Ectodermal cell (in vitro differentiated cells): Measurements from ENCODE around the gene CREG2.

Experiments
- H3K27ac ChIP-seq: 2 replicates; pipeline ENCODE4 v1.7.0; 2013; ENCODE audit warnings: mild to moderate bottlenecking, low read depth, low read length; ENCODE audit not compliant: insufficient read depth, poor library complexity, severe bottlenecking
- H3K27me3 ChIP-seq: 2 replicates; pipeline ENCODE4 v1.7.0; 2013; ENCODE audit warnings: mild to moderate bottlenecking, low read length; ENCODE audit not compliant: insufficient read depth, control insufficient read depth, poor library complexity, severe bottlenecking
- H3K36me3 ChIP-seq: one replicate; pipeline ENCODE4 v1.7.0; 2013; ENCODE audit warnings: low read length; ENCODE audit not compliant: control insufficient read depth, insufficient read depth
- H3K4me1 ChIP-seq: one replicate; pipeline ENCODE4 v1.7.0; 2013; ENCODE audit warnings: low read length; ENCODE audit not compliant: control insufficient read depth, insufficient read depth
- H3K4me3 ChIP-seq: 2 replicates; pipeline ENCODE4 v1.7.0; 2013; ENCODE audit warnings: low read depth, low read length, control low read depth; ENCODE audit not compliant: insufficient read depth
- H3K9me3 ChIP-seq: 2 replicates; pipeline ENCODE4 v1.7.0; 2013; ENCODE audit warnings: mild to moderate bottlenecking, low read length, moderate library complexity; ENCODE audit not compliant: control insufficient read depth
- WGBS, 2 experiments: methylation state at CpG; one replicate each; pipeline ENCODE4 v1.1.7; 2013; ENCODE audit warnings: missing lambda C conversion rate in 2 of 2; 5-methylcytosine and 5-hydroxymethylcytosine counted together

Gene CREG2

DNA sequence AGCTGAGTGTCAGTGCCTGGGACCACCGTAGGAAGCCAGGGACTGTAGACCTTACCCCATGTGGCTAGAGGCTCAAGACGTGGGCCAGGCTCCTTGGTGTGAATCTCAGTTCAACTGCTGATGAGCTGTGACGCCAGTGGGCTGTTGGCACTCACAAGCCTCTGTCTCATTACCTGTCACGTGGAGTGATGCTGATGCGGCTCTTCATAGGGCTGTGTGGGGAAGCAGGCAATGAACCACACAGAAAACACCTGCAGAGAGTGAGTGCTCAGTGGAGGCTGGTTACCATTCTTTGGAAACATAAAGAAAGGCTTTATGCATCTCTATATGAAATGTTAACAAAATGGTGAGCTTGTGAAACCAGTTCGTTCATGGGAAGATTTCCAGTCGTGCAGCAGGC, 36.1 kb downstream of the CREG2 start:
- Histone ChIP-seq H3K4me1 (no peaks in the 10 kb centered on the region), H3K36me3 (no peaks in the 10 kb centered on the region), H3K27me3 (no peaks in the 10 kb centered on the region), H3K9me3 (no peaks in the 10 kb centered on the region), H3K27ac (no peak overlapping the region), H3K4me3 (no peak overlapping the region)
- 88 to 89% methylated on average over 7 of the region's 7 CpGs for WGBS, 2 experiments

- Histone ChIP-seq H3K36me3 (no peaks in the 10 kb centered on the region), H3K4me1 (no peaks in the 10 kb centered on the region), H3K4me3 (no peak overlapping the region), H3K27ac (no peak overlapping the region), H3K9me3 (no peaks in the 10 kb centered on the region), H3K27me3 (no peaks in the 10 kb centered on the region)
- WGBS, 2 experiments = 84 to 89% methylated on average over 7 of the region's 7 CpGs
These were observed 37.2 kb downstream of the CREG2 start for GRCh38 chr2:101349893-101350662.

- no peaks in the 10 kb centered on the region for H3K4me1 ChIP-seq
- H3K36me3 ChIP-seq = no peaks in the 10 kb centered on the region
- no peaks in the 10 kb centered on the region for H3K27me3 ChIP-seq
- no peak overlapping the region for H3K4me3 ChIP-seq
- 90 to 95% methylated on average over 1 of the region's 1 CpG for WGBS, 2 experiments
- no peaks in the 10 kb centered on the region for H3K9me3 ChIP-seq
- no peak overlapping the region for H3K27ac ChIP-seq
These were observed 38.4 kb downstream of the CREG2 start for GRCh38 chr2:101348883-101349282.

DNA sequence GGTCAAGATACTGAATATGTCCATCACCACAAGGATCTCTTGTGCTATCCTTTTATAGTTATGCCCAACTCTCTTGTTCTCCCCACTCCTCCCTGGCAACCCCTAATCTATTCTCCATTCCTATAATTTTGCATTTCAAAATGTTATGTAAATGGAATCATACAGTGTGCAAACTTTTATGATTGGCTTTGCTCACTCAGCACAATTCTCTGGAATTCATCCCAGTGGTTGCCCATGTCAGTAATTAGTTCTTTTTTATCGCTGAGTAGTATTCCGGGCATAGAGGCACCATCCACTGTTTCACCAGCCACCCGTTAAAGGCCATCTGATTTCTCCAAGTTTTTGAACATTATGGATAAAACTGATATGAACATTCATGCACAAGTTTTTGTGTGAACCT, 40.4 kb downstream of the CREG2 start:
- Histone ChIP-seq H3K36me3 (no peaks in the 10 kb centered on the region), H3K4me1 (no peaks in the 10 kb centered on the region), H3K4me3 (no peak overlapping the region), H3K27me3 (no peaks in the 10 kb centered on the region), H3K27ac (no peak overlapping the region), H3K9me3 (no peaks in the 10 kb centered on the region)
- 100% methylated on average over 3 of the region's 3 CpGs for WGBS, 2 experiments

DNA sequence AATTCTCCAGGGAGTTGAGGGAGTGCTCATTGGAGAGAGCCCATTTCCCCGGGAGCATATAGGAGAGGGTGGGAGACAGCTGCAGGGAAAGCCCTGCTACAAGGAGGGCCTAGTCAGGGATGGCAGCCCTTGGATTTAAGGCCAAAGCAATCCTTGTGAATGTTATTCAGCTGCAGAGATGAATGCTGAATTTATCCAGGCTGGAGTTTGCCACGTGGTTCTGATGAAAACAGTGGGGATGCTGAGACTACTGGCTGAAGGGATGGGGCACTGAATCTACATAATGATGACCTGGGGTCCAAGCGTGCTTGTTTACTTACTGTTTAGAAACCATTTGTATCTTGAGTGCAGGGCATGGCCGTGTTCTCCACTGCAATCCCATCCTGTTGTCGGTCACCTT, 43.2 kb downstream of the CREG2 start:
- WGBS, 2 experiments = 74% methylated on average over 5 of the region's 5 CpGs
- H3K9me3 ChIP-seq = no peaks in the 10 kb centered on the region
- H3K27me3 ChIP-seq = no peaks in the 10 kb centered on the region
- H3K27ac ChIP-seq = no peak overlapping the region
- no peaks in the 10 kb centered on the region for H3K36me3 ChIP-seq
- H3K4me1 ChIP-seq = peaks cover 2% of the 10 kb centered on the region
- no peak overlapping the region for H3K4me3 ChIP-seq

DNA sequence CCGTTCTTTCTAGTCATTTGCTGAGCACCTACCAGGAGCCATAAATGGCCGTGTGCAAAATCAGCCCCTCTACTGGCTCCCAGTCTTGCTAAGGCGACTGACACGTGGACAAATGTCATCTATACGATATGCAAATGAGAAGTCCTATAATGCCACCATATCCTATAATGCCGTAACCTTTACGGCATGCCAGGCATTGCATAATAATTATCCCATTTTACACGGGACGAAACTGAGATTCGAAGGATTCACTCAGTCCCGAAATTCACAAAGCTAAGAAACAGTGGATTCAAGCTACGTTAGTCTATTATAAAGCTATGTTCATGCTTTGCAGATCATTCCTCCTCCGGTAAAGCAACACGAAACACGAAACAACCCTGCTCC, 44.7 kb downstream of the CREG2 start:
- Histone ChIP-seq H3K4me1 (peaks cover 3% of the 10 kb centered on the region), H3K4me3 (no peak overlapping the region), H3K27ac (no peak overlapping the region), H3K27me3 (no peaks in the 10 kb centered on the region), H3K36me3 (no peaks in the 10 kb centered on the region), H3K9me3 (no peaks in the 10 kb centered on the region)
- 92 to 93% methylated on average over 15 of the region's 15 CpGs for WGBS, 2 experiments

DNA sequence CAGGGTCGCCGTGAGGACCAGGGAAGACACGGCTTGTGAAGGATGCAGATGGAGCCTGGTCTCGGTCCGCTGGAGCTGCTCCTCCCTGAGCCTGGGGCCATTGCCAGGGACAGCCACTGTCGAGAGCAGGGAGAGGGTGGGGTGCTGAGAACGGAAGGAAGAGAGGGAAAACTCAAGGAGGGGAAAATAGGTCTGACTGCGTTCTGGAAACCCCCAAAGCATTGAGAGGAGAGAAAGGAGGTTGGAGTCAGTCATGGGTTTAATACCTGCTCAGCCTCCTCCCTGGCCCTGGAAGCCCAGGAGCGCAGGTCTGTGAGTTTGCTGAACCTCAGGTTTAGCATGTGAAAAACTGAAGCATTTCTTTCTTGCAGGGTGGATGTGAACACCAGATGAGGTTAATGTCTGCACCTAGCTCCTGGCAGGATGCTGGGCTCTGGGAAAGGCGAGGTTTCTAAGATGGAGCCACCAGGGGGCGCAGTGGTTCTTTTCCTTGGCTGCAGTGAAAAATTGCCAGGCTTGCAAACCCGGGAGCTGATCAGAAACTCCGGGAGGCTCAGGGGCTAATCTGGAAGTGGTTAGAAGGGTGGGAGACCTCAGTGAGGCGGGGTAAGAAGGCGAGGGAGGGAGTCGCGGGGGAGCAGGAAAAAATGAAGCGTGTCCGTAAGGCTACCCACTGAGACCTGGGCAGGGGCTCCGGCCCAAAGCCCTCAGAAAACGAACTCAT, 45.2 kb downstream of the CREG2 start:
- Histone ChIP-seq H3K27ac (no peak overlapping the region), H3K4me1 (peaks cover 3% of the 10 kb centered on the region), H3K36me3 (no peaks in the 10 kb centered on the region), H3K4me3 (no peak overlapping the region), H3K27me3 (no peaks in the 10 kb centered on the region), H3K9me3 (no peaks in the 10 kb centered on the region)
- WGBS, 2 experiments = 53 to 56% methylated on average over 21 of the region's 21 CpGs

- WGBS, 2 experiments = 91 to 95% methylated on average over 7 of the region's 7 CpGs
- Histone ChIP-seq H3K27ac (no peak overlapping the region), H3K36me3 (no peaks in the 10 kb centered on the region), H3K4me3 (no peak overlapping the region), H3K9me3 (no peaks in the 10 kb centered on the region), H3K4me1 (peaks cover 3% of the 10 kb centered on the region), H3K27me3 (no peaks in the 10 kb centered on the region)
These were observed 45.9 kb downstream of the CREG2 start for GRCh38 chr2:101341421-101341820.

DNA sequence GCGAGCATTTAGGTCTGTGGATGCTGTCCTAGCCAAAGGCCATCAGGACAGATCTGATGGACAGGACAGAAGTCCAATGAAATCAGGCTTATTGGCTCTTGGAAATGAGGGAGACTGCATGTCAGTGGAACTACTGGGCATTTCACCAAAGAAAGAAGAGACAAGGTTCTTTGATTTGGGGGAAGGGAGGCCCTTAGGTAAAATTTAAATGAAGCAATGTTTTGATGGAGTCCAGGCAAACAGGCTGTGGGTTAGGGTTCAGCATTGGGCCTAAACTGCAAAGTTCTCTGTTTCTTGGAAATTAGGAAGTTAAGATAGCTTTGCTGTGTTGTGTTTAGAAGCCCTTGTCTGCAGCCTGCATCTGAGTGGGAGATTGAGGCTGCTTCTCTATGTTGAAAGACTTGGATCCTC, 47.2 kb downstream of the CREG2 start:
- H3K27me3 ChIP-seq = no peaks in the 10 kb centered on the region
- no peaks in the 10 kb centered on the region for H3K9me3 ChIP-seq
- H3K27ac ChIP-seq = no peak overlapping the region
- H3K36me3 ChIP-seq = no peaks in the 10 kb centered on the region
- H3K4me3 ChIP-seq = no peak overlapping the region
- 95% methylated on average over 1 of the region's 1 CpG for WGBS, 2 experiments
- H3K4me1 ChIP-seq = peaks cover 3% of the 10 kb centered on the region

DNA sequence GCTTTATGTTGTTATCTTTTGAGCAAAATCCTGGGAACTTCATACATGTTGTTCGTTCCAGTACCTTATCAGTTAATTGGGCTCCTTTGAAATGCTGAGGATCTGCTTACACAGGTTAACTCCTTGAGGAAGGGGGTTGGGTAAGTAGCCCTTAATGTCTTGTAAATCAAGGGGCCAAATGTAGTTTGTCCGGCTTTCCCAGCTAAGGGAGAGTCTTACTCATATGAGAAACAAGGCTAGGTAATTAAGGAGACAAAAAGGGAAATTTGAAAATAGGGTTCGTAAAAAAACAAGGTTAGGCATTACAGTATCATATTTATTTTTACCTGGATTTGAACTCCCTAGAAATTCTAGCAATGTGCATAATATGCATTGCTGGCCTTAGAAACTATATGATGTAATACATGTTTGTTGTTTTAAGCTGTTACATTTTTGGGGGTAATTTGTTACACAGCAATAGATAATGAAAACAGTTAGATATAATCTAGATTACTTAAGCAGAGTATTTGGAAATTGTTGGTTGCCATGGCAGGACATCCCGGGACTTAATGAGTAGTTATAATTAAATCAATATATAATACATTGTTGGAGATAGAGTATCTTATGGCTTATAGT, 47.9 kb downstream of the CREG2 start:
- H3K36me3 ChIP-seq = no peaks in the 10 kb centered on the region
- no peak overlapping the region for H3K4me3 ChIP-seq
- H3K27ac ChIP-seq = no peak overlapping the region
- no peaks in the 10 kb centered on the region for H3K9me3 ChIP-seq
- H3K4me1 ChIP-seq = peaks cover 3% of the 10 kb centered on the region
- WGBS, 2 experiments = 37% methylated on average over 3 of the region's 4 CpGs
- H3K27me3 ChIP-seq = no peaks in the 10 kb centered on the region
